H1 (cell line): ENCODE results near the gene ASAP3.

Experiments
- BACH1 ChIP-seq: IDR thresholded peaks from 2 replicates; pipeline ENCODE4 v1.6.1; 2012; ENCODE audit warnings: low read length, improper control_type of control experiment
- CTCF ChIP-seq, 3 experiments: IDR thresholded peaks; 1 replicate in 2 of 3; 2 replicates in 1 of 3; pipeline versions ENCODE4 v1.5.1 to v1.6.1; 2011; ENCODE audit warnings: low read length in 3 of 3, mild to moderate bottlenecking in 3 of 3, inconsistent platforms in 2 of 3, low read depth in 1 of 3, moderate library complexity in 1 of 3; ENCODE audit not compliant: insufficient read depth in 1 of 3; ENCODE audit errors: control extremely low read depth in 1 of 3
- EGR1 ChIP-seq: IDR thresholded peaks from 2 replicates; pipeline ENCODE4 v1.6.1; 2011; ENCODE audit warnings: low read depth, low read length, borderline replicate concordance
- EP300 ChIP-seq, 2 experiments: IDR thresholded peaks; 1 replicate in 1 of 2; 2 replicates in 1 of 2; pipeline ENCODE4 v1.6.1; 2011 to 2012; ENCODE audit warnings: low read depth in 2 of 2, low read length in 2 of 2, mild to moderate bottlenecking in 2 of 2, borderline replicate concordance in 1 of 2, inconsistent platforms in 1 of 2, moderate library complexity in 1 of 2
- GTF2F1 ChIP-seq: IDR thresholded peaks from 2 replicates; pipeline ENCODE4 v1.6.1; 2012; ENCODE audit warnings: low read depth, low read length, improper control_type of control experiment, borderline replicate concordance
- POLR2A ChIP-seq, 2 experiments: IDR thresholded peaks; 1 replicate in 1 of 2; 2 replicates in 1 of 2; pipeline ENCODE4 v1.6.1; 2011; ENCODE audit warnings: low read depth in 2 of 2, low read length in 2 of 2, mild to moderate bottlenecking in 2 of 2; ENCODE audit errors: control extremely low read depth in 1 of 2
- POLR2AphosphoS5 ChIP-seq: IDR thresholded peaks from 2 replicates; pipeline ENCODE4 v1.6.1; 2011; ENCODE audit warnings: low read depth, low read length
- POU5F1 ChIP-seq: IDR thresholded peaks from 2 replicates; pipeline ENCODE4 v1.6.1; 2011; ENCODE audit warnings: low read depth, mild to moderate bottlenecking, low read length, moderate library complexity
- SIX5 ChIP-seq: IDR thresholded peaks from 2 replicates; pipeline ENCODE4 v1.6.1; 2011; ENCODE audit warnings: mild to moderate bottlenecking, low read depth, low read length
- SP1 ChIP-seq: IDR thresholded peaks from 2 replicates; pipeline ENCODE4 v1.6.1; 2011; ENCODE audit warnings: low read depth, low read length
- SUZ12 ChIP-seq: fragments of 200-600 bp; sonication (generic); IDR thresholded peaks from 2 replicates; pipeline ENCODE4 v1.6.1; 2012; ENCODE audit warnings: mild to moderate bottlenecking, inconsistent platforms, low read length, moderate library complexity, mixed read lengths
- TF ChIP-seq, protein P1 (sequence below): IDR thresholded peaks from 2 replicates; pipeline ENCODE4 v1.6.1; 2012; ENCODE audit warnings: low read length, inconsistent platforms

DNA sequence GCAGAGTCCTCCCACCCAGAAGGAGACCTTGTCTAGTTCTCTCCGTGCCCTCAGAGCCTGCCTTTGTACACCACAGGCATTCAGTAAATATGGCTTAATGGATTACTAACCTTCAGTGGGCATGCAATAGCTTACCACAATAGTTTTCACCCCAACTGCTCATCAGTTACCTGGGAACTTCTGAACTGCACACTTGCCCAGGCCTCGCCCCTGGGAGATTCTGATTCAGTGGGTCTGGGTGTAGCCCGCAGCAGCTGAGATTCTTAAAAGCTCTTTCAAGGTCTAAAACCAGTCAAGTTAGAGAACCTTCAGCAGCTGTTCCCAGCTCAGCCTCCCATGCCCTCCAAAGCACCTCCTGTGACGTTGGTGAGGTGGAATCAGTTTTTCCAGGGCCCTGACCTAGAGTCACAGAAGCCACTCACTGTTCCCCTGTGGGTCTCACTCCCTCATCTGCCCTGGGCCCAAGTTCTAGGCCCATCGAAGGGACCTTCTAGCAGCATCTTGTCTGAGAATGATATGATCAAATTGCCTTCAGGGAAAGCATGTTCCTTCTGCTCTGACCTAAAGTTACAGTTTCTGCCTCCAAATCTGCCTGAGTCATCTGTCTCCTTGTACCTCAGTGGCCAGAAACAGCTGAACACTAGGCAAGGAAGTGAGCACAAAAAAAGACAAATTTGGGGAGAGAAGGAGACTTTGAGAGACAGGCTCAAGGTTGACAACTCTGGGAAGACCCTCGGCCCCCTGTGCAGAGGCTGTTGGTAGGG is 10.8 kb downstream of the ASAP3 start:
- no peak for TF ChIP-seq CTCF (IDR thresholded peaks at IDR 0.05; ENCODE audit: control extremely low read depth in 1 of 3, insufficient read depth in 1 of 3, low read depth in 1 of 3, low read length in 3 of 3)
- TF ChIP-seq POLR2A (IDR thresholded peaks at IDR 0.05; ENCODE audit: control extremely low read depth in 1 of 2, low read depth in 2 of 2, low read length in 2 of 2) = no peak
- no peak for TF ChIP-seq BACH1
- TF ChIP-seq EP300 (IDR thresholded peaks at IDR 0.05; ENCODE audit: borderline replicate concordance in 1 of 2, low read depth in 2 of 2, low read length in 2 of 2) = no peak
- no peak for TF ChIP-seq SUZ12
- TF ChIP-seq EGR1 = no peak
- no peak for TF ChIP-seq GTF2F1
- TF ChIP-seq SP1 = no peak
- no peak for TF ChIP-seq POU5F1
- TF ChIP-seq SIX5 = no peak
- TF ChIP-seq, protein P1, sequence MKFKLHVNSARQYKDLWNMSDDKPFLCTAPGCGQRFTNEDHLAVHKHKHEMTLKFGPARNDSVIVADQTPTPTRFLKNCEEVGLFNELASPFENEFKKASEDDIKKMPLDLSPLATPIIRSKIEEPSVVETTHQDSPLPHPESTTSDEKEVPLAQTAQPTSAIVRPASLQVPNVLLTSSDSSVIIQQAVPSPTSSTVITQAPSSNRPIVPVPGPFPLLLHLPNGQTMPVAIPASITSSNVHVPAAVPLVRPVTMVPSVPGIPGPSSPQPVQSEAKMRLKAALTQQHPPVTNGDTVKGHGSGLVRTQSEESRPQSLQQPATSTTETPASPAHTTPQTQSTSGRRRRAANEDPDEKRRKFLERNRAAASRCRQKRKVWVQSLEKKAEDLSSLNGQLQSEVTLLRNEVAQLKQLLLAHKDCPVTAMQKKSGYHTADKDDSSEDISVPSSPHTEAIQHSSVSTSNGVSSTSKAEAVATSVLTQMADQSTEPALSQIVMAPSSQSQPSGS = no peak
- TF ChIP-seq POLR2AphosphoS5 = no peak
